ENCODE measurements around the gene TNFSF13B.
"Not testable (repeated sequence)": the region's sequence is repeated elsewhere in the genome, so short reads cannot be mapped to it uniquely, and the experiment has no call there.

TNFSF13B gene, protein sequence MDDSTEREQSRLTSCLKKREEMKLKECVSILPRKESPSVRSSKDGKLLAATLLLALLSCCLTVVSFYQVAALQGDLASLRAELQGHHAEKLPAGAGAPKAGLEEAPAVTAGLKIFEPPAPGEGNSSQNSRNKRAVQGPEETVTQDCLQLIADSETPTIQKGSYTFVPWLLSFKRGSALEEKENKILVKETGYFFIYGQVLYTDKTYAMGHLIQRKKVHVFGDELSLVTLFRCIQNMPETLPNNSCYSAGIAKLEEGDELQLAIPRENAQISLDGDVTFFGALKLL

DNA sequence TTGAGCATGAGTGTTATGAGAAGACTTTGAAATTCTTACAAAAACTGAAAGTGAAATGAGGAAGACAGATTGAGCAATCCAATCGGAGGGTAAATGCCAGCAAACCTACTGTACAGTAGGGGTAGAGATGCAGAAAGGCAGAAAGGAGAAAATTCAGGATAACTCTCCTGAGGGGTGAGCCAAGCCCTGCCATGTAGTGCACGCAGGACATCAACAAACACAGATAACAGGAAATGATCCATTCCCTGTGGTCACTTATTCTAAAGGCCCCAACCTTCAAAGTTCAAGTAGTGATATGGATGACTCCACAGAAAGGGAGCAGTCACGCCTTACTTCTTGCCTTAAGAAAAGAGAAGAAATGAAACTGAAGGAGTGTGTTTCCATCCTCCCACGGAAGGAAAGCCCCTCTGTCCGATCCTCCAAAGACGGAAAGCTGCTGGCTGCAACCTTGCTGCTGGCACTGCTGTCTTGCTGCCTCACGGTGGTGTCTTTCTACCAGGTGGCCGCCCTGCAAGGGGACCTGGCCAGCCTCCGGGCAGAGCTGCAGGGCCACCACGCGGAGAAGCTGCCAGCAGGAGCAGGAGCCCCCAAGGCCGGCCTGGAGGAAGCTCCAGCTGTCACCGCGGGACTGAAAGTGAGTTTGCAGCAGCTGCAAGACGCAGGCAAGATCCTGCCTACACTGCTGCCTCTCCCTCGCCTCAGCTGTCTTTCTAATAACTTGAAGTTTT, at the start of gene TNFSF13B:
TSS of gene TNFSF13B (plus strand) at position 118 of the 728 bp plus-strand sequence. CDS start at position 296, 178 bp downstream.
- DNase-seq, result no peak

DNA sequence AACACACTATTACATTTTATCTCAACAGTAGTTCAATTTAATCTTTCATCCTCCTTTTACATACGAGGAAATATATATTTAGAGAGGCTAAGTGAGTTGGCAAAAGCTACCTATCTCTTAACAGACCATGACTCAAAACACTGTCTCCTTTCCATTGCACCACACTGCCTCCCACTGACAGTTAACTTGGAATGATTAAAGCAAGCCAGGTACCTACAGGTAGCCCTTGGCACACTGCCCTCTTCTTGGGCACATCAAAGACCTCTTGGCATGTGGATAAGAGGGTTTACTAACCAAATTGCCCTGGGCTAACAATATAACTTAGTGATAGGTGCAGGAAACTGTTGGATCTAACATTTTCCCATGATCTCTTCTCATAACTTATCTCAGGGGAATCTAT, 49.5 kb upstream of the TNFSF13B start:
- DNase-seq, result peak; percentile 20

DNA sequence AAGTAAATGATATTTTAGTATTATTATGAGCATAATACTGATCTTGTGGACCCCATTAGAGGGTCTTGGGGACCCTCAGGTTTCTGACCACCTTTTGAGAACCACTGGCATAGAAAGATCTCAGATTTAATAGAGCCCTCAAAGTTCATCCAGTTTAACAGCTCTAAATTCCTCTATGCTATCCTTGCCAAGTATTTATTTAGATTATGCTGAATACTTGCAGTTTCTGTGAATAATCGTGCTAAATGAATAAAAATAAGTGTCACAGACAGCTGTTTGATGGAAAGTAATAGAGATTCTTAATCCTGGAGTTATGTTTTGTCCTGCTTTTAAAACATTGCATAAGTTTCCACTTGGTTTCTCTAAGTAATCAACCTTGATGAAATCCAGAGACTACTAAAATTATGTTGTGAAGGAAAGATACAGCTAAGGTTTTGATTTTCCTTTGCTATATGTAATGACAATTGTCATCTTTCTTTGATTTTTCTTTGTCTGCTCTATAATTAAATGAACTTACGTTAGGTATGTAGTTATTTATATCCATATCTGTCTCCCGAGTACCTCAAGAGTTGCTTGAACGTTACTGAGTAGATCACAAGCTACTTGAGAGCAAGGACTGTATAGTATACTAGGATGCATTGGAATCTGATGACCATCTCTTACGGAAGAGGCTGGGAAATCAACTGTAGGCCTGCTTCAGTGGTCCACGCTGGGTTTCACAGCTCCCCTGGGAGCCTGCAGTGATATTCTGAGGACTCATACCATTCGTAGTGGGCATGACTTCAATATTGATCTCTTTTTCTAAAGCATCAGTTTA, 45.6 kb upstream of the TNFSF13B start:
- DNase-seq, result no peak

DNA sequence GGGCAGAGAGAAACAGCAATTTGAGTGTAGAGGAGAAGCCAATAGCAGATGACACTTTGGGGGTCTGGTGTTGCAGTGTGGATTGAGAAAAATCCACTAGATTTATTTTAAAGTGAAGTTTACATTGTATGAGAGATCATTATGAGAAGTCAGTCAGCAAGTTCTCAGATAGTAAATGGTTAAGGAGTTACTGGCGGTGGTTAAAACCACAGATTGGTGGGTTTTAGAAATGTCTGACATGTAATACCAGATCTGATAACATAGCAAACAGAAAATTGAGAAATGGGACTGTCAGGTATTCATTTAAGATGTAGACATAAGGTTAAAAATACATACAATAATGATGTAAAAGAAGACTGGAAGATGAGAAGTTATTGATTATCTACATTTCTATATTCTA, 44.1 kb upstream of the TNFSF13B start:
- DNase-seq, result no peak

DNA sequence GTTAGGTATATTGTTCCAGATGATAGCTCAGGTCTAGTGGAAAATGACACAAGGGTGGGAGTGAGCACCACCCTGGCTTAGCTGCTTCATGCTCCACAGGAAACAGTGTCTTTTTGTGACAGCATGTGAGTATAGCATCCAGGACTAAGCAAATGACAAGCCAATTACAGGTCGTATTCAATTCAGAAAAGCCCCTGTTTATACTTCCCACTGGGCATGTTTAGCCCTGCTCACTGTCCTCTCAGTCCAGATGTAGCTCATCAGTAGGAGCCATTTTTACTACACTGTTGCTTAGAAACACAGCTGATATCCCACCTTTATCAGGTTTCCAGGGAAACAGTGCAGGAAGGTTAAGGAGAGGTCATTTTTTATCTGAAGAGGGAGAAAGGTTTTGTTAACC, 43.3 kb upstream of the TNFSF13B start:
- no peak for DNase-seq

DNA sequence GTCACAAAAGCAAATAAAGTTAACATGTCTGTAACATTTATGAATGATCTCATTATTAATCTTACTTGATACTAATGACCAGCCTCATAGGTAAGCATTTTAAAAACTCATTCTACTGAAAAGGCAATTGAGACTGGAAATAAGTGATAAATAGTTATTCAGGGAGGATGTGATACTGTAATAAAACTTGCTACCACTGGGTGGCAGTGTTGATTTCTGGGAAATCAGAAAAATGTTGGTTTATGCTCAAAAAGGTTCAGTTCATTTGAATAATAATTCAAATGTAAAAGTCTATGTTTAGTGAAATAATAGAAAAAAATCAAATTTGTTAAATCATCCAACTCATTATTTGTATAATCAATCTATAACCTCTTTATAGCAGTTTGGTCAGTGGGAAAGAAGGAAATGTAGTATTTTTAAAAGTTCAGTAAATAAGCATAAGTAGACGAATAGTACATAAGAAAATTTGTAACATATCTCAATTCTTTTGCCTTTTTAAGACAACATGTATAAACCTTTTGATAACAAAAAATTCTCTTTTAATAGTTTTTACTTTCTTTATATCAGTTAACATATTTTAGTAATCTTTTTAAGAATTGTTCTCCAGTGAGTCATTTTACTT, 41.8 kb upstream of the TNFSF13B start:
- DNase-seq, result peak; percentile 10

- no peak for DNase-seq
Observed at GRCh38 chr13:108230377-108230776, 39.1 kb upstream of the TNFSF13B start.

DNA sequence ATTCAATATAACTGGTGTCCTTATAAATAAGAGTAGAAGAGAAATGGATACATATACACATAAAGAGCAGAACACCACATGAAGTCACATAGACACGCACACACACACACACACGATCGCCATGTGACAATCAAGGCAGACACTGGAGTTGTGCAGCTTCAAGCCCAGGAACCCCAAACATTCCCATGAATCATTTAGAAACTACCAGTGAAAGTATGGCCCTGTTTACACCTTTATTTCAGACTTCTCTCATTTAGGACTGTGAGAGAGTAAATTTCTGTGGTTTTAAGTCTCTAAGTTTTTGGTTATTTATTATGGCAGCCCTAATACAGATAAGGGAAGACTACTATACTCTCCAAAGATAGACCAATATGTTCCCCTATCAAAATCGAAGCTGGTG, 20.4 kb upstream of the TNFSF13B start:
- no peak for DNase-seq

DNA sequence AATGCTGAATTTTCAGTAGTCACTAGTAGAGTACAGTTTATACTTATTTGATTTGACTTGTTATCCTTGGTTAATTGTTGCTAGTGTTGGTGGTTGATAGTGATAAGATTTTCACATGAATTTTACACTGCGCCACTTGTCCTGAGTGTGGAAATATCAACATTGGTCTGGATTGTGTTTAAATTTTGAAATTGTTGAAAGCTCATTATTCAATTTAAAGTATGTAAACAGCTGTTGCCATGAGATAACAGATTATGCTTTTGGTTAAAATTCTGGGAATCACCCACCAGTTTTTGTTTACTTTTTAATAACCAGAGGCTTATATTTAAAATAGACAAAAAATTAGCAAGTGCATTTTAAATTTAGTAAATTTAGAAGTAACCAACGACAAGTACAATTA, 12.3 kb upstream of the TNFSF13B start:
- no peak for DNase-seq

GRCh38 chr13:108263621-108264355, 5.7 kb upstream of the TNFSF13B start:
- no peak for DNase-seq

- DNase-seq, result no peak
Observed at GRCh38 chr13:108266321-108266990, 3.1 kb upstream of the TNFSF13B start.

DNA sequence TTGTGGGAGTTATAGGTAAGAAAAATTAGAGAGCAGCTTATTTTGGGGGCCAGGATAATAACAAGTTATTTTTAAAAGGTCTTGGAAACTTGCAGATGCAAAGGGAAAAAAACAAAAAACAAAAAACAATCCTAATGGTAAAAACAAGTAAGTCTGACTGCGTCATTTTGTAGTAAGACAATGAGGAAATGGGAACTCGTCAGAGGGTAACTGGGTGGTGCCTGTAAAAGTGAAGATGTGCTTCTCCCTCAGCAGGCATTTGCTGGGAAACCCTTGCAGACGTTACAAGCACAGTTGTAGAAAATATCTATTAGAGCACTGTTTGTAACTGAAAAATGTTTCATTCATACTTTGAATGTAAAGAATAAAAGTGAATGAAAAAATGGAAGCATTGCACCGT, 2.2 kb upstream of the TNFSF13B start:
- no peak for DNase-seq

GRCh38 chr13:108267855-108268254, 1.7 kb upstream of the TNFSF13B start:
- not testable (repeated sequence) for DNase-seq

DNA sequence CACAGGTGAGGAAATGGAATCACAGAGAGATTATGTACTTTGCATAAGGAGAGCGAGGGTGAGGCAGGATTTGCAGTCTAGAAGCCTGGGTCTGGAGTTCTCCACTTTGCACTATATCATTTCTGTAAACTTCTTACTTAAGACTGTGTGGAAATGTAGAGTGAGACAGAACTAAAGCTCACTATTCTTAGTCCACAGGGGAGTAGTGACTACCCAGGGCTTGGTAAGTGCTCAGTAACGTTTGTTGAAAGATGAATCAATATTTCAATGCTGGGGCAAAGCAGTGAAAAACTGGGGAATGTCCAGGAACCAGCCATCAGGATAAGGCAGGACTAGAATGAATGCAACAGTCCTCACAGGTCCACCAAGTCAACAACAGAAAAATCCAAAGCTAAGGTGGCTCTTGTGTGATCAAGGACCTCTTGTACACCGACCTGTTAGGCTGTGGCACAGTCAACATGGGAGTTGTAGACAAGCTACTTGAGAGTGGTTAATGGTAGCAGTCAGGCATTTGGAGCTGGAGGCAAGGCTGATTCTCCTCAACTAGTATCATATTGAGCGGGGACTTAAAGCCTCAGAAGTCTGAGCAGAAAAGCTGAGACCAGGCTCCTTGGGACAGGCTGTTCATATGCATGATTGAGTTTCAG, 929 bp upstream of the TNFSF13B start:
- no peak for DNase-seq

DNA sequence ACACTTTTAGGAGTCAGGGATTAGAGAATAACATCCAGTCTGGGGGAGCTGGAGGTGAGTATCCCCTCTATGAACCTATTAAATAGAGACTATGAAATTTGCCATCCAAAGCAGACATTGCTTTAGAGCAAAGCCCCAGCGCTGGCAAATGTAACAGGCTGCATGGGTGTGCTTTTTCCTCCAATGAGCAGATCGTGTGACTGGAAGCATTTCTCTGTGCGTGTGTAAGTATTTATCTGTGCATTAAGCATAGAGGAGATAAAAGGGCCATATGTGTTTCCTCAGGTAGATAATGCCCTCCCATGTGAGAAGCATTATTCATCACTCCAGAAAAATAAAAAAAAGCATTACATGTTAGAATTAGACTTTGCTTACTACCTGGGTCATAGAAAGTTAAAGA, 924 bp downstream of the TNFSF13B start:
- no peak for DNase-seq

DNA sequence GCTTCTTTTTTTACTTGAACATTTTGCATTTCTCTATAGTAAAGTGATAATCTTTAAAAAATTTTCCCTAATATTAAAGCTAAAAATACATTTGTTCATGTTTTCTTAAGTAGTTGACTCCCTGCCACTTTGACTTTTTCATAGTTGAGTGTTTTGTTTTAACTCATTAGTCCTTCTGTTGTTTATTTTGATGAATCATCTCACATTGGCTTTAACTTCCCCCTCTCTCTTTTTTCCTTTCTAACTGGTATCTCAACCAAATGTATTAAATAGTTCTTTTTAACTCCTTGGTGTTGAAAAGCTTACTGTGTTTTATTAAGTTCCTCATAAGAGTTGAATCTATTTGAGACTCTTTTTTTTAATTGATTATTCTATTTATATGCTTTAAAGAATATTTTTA, 2.8 kb downstream of the TNFSF13B start:
- no peak for DNase-seq

DNA sequence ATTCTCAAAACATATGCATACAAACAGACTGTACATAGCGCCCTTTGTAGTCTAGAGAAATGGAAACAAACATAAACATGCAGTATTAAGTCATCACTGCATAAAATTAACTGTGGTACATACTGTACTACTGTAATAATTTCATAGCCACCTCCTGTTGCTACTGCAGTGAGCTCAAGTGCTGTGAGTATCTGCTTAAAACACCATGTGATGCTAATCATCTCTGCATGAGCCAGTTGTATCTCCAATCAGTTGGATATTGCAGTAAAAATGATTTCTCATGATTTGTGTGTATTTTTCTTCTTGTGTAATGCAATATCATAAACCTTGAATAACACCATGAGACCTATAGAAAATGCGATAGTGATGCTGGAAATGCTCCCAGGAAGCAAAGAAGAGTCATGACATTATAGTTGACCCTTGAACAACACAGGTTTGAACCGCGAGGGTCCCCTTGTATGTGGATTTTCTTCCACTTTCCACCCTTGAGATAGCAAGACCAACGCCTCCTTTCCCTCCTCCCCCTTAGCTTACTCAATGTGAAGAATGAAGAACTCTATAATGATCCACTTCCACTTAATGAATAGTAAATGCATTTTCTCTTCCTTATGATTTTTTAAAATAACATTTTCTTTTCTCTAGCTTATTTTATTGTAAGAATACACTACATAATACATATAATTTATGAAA, 4.1 kb downstream of the TNFSF13B start:
- no peak for DNase-seq

- no peak for DNase-seq
Observed at GRCh38 chr13:108274718-108275117, 5.2 kb downstream of the TNFSF13B start.

DNA sequence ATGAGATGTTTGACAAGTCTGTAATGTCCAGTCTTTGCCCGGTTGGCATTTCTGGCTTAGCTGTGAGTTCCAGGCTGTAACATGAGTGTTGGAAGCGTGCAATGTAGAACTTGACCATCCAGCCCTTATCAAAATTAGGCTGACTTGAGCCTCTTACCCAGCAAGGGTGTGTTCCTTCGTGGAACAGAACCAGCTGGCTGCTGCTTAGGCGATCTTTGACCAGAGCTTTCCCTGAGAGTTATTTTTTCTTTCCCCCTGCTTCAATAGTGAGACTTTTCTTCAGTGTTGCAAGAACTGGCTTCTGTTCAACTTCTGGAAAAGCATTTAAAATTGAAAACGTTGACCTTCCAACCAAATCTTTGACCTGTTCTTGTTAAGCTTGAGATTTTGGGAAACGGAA, 6.5 kb downstream of the TNFSF13B start:
- DNase-seq, result no peak

- DNase-seq, result no peak
Observed at GRCh38 chr13:108278466-108278865, 8.9 kb downstream of the TNFSF13B start.

- DNase-seq, result no peak
Observed at GRCh38 chr13:108281901-108282300, 12.4 kb downstream of the TNFSF13B start.

Measured in NCI-H526 treated with DMSO at 0.1 percent for 48 hours (cell line).